ENCODE results near the gene PRDM12. TPM values are rescaled to one million over a fixed set of nuclear protein-coding genes. Genes with fewer than 3 reads are reported as not detected.

PRDM12 gene
- total and polyA plus RNA-seq, 9 donors, result not detected

GRCh38 chr9:130689937-130690700 is 25.7 kb downstream of the PRDM12 start:
- Histone ChIP-seq H3K36me3 (ENCODE audit: control insufficient read depth, insufficient read depth, low read length) (peaks cover 3% of the 10 kb centered on the region), H3K27ac (ENCODE audit: low read length) (no peak overlapping the region), H3K9me3 (replicated peaks; ENCODE audit: control insufficient read depth, low read depth, low read length) (no peaks in the 10 kb centered on the region), H3K4me3 (ENCODE audit: low read length) (peak overlapping the region; percentile 11), H3K4me1 (ENCODE audit: control insufficient read depth, insufficient read depth, low read length) (peaks cover 17% of the 10 kb centered on the region), H3K27me3 (ENCODE audit: control insufficient read depth, insufficient read depth, low read length) (peaks cover 8% of the 10 kb centered on the region)
- WGBS (ENCODE audit: insufficient coverage), result 76% methylated on average over 11 of the region's 15 CpGs
- peak; percentile 95 for DNase-seq

- Histone ChIP-seq H3K27ac (ENCODE audit: low read length) (no peak overlapping the region), H3K4me1 (ENCODE audit: control insufficient read depth, insufficient read depth, low read length) (peaks cover 19% of the 10 kb centered on the region), H3K9me3 (replicated peaks; ENCODE audit: control insufficient read depth, low read depth, low read length) (no peaks in the 10 kb centered on the region), H3K36me3 (ENCODE audit: control insufficient read depth, insufficient read depth, low read length) (peaks cover 25% of the 10 kb centered on the region), H3K27me3 (ENCODE audit: control insufficient read depth, insufficient read depth, low read length) (peaks cover 6% of the 10 kb centered on the region), H3K4me3 (ENCODE audit: low read length) (no peak overlapping the region)
- peak; percentile 48 for DNase-seq
- WGBS (ENCODE audit: insufficient coverage), result 30% methylated on average over 25 of the region's 25 CpGs
Observed at GRCh38 chr9:130692321-130692720, 27.9 kb downstream of the PRDM12 start.

- H3K27ac ChIP-seq (ENCODE audit: low read length), result peak overlapping the region; percentile 49
- no peaks in the 10 kb centered on the region for H3K9me3 ChIP-seq (replicated peaks; ENCODE audit: control insufficient read depth, low read depth, low read length)
Observed at GRCh38 chr9:130693101-130693425, 28.7 kb downstream of the PRDM12 start.

GRCh38 chr9:130693426-130694191 is 29.2 kb downstream of the PRDM12 start, which contains the start of gene EXOSC2:
EXOSC2 (plus strand) TSS chr9:130693780; CDS start chr9:130693792, 12 bp downstream.
- Histone ChIP-seq H3K27ac (ENCODE audit: low read length) (peak within 1 kb of the TSS; percentile 55), H3K36me3 (ENCODE audit: control insufficient read depth, insufficient read depth, low read length) (peaks cover 36% of the 10 kb centered on the region), H3K4me3 (ENCODE audit: low read length) (peak within 1 kb of the TSS; percentile 96), H3K4me1 (ENCODE audit: control insufficient read depth, insufficient read depth, low read length) (peaks cover 19% of the 10 kb centered on the region), H3K9me3 (replicated peaks; ENCODE audit: control insufficient read depth, low read depth, low read length) (no peaks in the 10 kb centered on the region), H3K27me3 (ENCODE audit: control insufficient read depth, insufficient read depth, low read length) (no peaks in the 10 kb centered on the region)
- under 1% methylated on average over 31 of the region's 40 CpGs for WGBS (ENCODE audit: insufficient coverage)
- DNase-seq, result peak; percentile 100

More at GRCh38 chr9:130693101-130693425, 28.7 kb downstream of the PRDM12 start:
- peaks cover 30% of the 10 kb centered on the region for H3K36me3 ChIP-seq (ENCODE audit: control insufficient read depth, insufficient read depth, low read length)
- peak overlapping the region; percentile 59 for H3K4me3 ChIP-seq (ENCODE audit: low read length)
- no CpG with 5 or more reads among the region's 8 CpGs for WGBS (ENCODE audit: insufficient coverage)
- H3K4me1 ChIP-seq (ENCODE audit: control insufficient read depth, insufficient read depth, low read length), result peaks cover 19% of the 10 kb centered on the region
- H3K27me3 ChIP-seq (ENCODE audit: control insufficient read depth, insufficient read depth, low read length), result peaks cover 3% of the 10 kb centered on the region
- DNase-seq, result no peak

DNA sequence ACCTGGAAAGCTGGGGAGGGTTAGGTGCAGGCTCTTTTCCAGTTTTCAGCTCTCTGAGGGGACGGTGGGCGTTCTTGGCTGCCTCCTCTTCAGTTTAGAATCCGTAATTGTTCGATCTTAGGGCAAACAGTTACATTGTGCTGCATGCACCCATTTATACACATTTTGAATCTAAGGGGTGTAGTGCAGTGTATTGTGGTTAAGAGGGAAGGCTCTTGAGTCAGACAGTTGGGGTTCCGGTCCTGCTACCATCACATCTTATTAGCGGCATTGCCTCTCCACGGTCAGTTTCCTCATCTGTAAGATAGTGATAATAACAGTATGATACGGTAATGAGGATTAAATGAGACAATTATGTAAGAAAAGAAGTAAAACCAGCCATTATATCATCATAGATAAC is 29.8 kb downstream of the PRDM12 start:
- Histone ChIP-seq H3K4me1 (ENCODE audit: control insufficient read depth, insufficient read depth, low read length) (peaks cover 19% of the 10 kb centered on the region), H3K4me3 (ENCODE audit: low read length) (peak overlapping the region; percentile 96), H3K27ac (ENCODE audit: low read length) (peak overlapping the region; percentile 55), H3K36me3 (ENCODE audit: control insufficient read depth, insufficient read depth, low read length) (peaks cover 39% of the 10 kb centered on the region), H3K9me3 (replicated peaks; ENCODE audit: control insufficient read depth, low read depth, low read length) (no peaks in the 10 kb centered on the region), H3K27me3 (ENCODE audit: control insufficient read depth, insufficient read depth, low read length) (no peaks in the 10 kb centered on the region)
- no peak for DNase-seq
- 0% methylated on average over 2 of the region's 8 CpGs for WGBS (ENCODE audit: insufficient coverage)

DNA sequence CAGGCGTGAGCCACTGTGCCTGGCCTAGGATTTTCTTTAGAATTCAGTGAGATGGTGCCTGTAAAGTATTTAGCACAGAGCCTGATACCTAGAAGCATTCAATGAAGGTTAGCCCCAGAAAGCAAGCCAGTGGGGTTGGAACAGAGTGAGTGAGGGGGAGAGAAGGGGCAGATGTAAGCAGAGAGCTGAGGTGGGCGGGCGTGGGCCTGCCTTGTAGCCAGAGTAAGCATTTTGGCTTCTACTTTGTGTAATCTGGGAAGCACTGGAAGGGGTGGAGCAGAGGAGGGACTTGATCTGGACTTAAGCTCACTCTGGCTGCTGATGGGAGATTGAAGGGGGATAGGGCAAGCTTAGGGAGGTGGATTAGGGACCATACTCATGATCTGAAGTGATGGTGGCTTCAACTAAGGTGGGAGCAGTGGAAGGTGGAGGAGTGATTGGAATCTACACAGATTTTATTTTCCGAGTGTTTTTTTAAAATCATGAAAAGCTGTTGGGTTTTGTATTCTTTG is 31.8 kb downstream of the PRDM12 start:
- H3K4me1 ChIP-seq (ENCODE audit: control insufficient read depth, insufficient read depth, low read length), result peaks cover 19% of the 10 kb centered on the region
- 89% methylated on average over 3 of the region's 4 CpGs for WGBS (ENCODE audit: insufficient coverage)
- no peak for DNase-seq
- no peaks in the 10 kb centered on the region for H3K9me3 ChIP-seq (replicated peaks; ENCODE audit: control insufficient read depth, low read depth, low read length)
- H3K4me3 ChIP-seq (ENCODE audit: low read length), result no peak overlapping the region
- H3K27me3 ChIP-seq (ENCODE audit: control insufficient read depth, insufficient read depth, low read length), result no peaks in the 10 kb centered on the region
- no peak overlapping the region for H3K27ac ChIP-seq (ENCODE audit: low read length)
- H3K36me3 ChIP-seq (ENCODE audit: control insufficient read depth, insufficient read depth, low read length), result peaks cover 55% of the 10 kb centered on the region

DNA sequence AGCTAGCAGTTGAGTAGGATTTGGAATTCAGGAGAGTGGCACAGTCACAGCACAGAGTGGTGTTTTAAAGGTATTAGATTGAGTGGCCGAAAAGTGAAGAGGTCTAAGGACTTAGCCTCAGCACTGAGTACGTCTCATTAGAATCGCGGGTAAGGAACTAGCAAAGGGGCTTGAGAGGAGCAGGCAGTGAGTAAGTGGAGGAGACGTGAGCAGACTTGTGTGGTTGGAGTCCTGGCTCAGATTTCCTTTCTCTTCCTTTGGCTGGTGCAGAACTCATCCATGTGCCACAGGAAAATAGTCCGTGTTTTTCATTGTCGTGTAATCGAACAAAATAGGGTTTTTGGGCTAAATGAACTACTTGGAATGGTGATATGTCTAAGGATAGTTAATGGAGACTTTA is 32.6 kb downstream of the PRDM12 start:
- H3K27me3 ChIP-seq (ENCODE audit: control insufficient read depth, insufficient read depth, low read length), result no peaks in the 10 kb centered on the region
- peaks cover 63% of the 10 kb centered on the region for H3K36me3 ChIP-seq (ENCODE audit: control insufficient read depth, insufficient read depth, low read length)
- 88% methylated on average over 8 of the region's 8 CpGs for WGBS (ENCODE audit: insufficient coverage)

DNA sequence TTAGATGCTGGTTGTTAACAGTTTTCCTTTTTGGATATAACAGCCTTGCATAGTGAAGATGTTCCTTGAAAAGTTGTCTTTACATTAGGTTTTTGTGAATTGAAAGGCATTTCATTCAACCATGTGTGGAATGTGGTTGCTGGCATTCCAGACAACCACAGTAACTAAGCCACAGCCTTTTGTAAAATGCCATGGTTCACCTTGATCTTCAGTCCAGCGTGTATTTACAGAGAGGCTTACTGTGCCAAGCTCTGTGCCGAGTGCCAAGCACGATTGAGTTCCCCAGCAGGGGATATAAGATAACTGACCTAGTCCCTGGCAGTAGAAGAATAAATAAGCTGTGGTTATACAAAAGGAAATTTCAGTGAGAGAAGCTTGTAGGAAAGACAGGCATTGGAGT is 34.1 kb downstream of the PRDM12 start:
- no peaks in the 10 kb centered on the region for H3K27me3 ChIP-seq (ENCODE audit: control insufficient read depth, insufficient read depth, low read length)
- peaks cover 76% of the 10 kb centered on the region for H3K36me3 ChIP-seq (ENCODE audit: control insufficient read depth, insufficient read depth, low read length)
- H3K4me1 ChIP-seq (ENCODE audit: control insufficient read depth, insufficient read depth, low read length), result peaks cover 13% of the 10 kb centered on the region
- WGBS (ENCODE audit: insufficient coverage), result 97% methylated on average over 3 of the region's 3 CpGs
- no peaks in the 10 kb centered on the region for H3K9me3 ChIP-seq (replicated peaks; ENCODE audit: control insufficient read depth, low read depth, low read length)
- no peak overlapping the region for H3K4me3 ChIP-seq (ENCODE audit: low read length)
- H3K27ac ChIP-seq (ENCODE audit: low read length), result no peak overlapping the region
- DNase-seq, result no peak

More for the DNA sequence above, 32.6 kb downstream of the PRDM12 start:
- Histone ChIP-seq H3K4me3 (ENCODE audit: low read length) (no peak overlapping the region), H3K27ac (ENCODE audit: low read length) (no peak overlapping the region), H3K4me1 (ENCODE audit: control insufficient read depth, insufficient read depth, low read length) (peaks cover 18% of the 10 kb centered on the region), H3K9me3 (replicated peaks; ENCODE audit: control insufficient read depth, low read depth, low read length) (no peaks in the 10 kb centered on the region)
- no peak for DNase-seq

- 76% methylated on average over 2 of the region's 2 CpGs for WGBS (ENCODE audit: insufficient coverage)
- Histone ChIP-seq H3K27ac (ENCODE audit: low read length) (no peak overlapping the region), H3K36me3 (ENCODE audit: control insufficient read depth, insufficient read depth, low read length) (peaks cover 81% of the 10 kb centered on the region), H3K9me3 (replicated peaks; ENCODE audit: control insufficient read depth, low read depth, low read length) (no peaks in the 10 kb centered on the region), H3K4me1 (ENCODE audit: control insufficient read depth, insufficient read depth, low read length) (peaks cover 12% of the 10 kb centered on the region), H3K27me3 (ENCODE audit: control insufficient read depth, insufficient read depth, low read length) (no peaks in the 10 kb centered on the region), H3K4me3 (ENCODE audit: low read length) (no peak overlapping the region)
- DNase-seq, result no peak
Observed at GRCh38 chr9:130699047-130699446, 34.7 kb downstream of the PRDM12 start.

Data from muscle of leg (tissue), 11 donors.